Measurements from ENCODE around the gene ZNF579.

The ZNF579 gene

DNA sequence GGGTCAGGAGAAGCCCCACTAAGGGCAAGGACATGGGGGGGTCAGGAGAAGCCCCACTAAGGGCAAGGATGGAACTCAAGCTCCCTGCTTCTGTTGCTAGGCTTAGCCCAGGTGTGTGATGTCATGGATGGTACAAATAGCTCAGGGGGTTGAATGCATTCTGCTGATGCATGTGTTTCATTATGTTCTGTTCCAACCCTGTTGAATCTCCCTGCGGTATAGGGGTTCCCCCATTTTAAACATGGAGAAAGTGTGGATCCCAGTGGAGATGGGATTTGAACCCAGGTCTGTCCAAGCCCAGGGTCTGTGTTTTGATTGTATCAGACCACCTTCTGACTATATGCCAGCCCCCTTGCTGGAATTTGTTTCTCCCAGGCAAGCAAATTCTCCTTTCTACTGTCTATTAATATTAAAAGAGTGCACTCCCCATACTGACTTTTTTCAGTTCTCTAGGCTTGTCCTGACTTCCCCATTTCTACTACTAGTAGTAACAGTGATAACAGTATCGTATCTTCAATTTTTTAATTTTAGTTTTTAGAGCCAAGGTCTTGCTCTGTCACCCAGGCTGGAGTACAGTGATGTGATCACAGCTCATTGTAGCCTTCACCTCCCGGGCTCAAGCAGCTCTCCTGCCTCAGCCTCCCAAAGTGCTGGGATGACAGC, 31.5 kb upstream of the ZNF579 start:
- no peak for DNase-seq

- peak in 1 of 56 donors; percentile 16 for DNase-seq
Observed at GRCh38 chr19:55611300-55611982, 30.8 kb upstream of the ZNF579 start.

DNA sequence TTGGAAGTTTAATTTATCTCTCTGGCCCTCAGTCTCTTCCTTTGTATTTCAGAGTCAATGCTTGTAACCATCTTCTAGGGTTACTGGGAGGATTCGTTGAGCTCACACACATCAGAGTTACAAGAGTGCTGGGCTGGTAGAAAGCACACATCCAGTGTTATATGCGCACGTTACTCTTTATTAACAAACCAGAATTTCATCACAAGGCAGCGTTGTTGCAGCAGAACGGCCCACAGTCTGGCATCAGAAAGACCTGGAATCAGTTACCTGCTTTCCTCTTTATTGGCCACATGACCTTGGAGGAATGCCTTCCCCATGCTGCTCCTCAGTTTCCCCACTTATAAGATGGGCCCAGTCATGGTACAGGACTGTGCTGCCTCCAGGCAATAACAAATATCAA, 28.7 kb upstream of the ZNF579 start:
- DNase-seq = no peak

- DNase-seq = no peak
Observed at GRCh38 chr19:55606817-55607216, 26.2 kb upstream of the ZNF579 start.

DNA sequence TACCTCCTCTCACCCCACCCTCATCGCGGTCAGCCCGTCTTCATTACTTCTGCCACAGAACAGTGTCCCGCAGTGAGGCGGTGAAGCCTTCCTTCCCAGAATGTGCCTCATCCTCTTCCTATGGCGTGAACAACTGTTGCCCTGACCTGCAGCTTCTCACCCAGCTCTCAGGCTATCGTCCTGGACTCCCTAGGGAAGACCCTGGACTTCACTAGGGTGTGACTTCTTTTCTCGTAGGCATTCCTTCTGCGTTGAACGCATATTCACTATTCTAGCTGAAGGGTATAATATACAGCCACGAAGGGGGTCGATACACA, 25.8 kb upstream of the ZNF579 start:
- no peak for DNase-seq

DNA sequence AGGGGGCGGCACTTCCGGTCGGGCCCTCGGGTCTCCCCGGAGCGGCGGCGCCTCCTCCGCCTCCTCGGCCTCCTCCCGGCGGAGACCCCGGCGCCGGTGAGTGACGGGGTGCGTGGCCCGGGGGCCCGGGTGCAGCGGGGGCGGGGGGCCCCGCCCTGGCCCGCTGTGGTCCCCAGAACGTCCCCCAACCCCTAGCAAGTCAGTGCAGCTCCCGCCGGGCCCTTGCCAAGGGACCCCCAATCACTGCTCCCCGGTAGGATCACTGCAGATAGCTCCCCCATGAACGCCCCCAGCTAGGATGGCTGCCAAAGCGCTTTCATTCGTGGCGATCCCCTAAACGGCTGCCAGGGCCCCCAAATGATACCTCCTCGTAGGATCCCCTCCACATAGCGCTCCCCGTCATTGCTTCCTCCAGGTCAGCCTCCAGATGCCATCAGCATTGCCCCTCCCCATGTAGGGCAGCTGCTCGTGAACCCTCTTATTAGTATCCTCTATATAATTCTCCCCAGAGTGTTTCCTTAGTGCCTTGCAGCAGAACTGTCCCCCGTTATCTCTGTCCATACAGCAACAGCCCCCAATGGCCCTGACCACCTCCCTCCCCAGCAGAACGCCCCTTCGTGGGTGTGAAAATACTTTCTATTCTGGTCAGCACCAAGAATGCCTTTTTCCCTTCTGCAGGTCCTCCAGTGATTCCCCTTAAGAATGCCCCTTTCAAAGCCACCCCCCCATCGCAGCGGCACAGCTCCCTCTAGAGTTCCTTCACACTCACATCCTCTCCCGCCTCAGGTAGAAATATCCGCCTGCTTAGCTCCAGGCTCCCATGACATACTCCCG, 25.2 kb upstream of the ZNF579 start, which contains the start of gene ZNF865:
Gene ZNF865, plus strand, starts transcription at position 11 of the 834 bp plus-strand sequence. CDS start 7,972 bp downstream, outside the sequence.
- peak in 48 of 56 donors; percentile 19 to 83 (median 52) for DNase-seq

DNA sequence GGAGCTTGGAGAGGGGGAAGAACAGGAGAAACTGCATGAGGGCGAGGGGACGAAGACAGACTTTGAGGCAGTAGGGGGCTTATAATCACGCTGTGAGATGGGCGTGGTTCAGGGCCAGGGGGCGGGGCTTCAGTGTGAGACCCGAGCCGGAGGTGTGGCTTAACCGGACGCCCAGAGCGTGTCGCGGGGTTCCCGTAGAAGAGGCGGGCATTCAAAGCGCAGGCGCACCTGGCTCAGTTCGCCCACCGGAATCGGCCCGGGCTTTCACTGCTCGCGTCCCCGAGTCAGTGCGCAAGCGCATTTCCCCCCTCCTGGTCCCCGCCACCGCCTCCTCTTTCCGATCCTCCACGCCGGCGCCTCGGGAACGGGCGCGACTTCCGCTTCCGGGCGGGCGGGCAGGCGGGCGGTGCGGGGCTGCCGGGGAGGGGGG, 24.6 kb upstream of the ZNF579 start:
- DNase-seq = peak in 55 of 56 donors; percentile 64 to 98 (median 92)

DNA sequence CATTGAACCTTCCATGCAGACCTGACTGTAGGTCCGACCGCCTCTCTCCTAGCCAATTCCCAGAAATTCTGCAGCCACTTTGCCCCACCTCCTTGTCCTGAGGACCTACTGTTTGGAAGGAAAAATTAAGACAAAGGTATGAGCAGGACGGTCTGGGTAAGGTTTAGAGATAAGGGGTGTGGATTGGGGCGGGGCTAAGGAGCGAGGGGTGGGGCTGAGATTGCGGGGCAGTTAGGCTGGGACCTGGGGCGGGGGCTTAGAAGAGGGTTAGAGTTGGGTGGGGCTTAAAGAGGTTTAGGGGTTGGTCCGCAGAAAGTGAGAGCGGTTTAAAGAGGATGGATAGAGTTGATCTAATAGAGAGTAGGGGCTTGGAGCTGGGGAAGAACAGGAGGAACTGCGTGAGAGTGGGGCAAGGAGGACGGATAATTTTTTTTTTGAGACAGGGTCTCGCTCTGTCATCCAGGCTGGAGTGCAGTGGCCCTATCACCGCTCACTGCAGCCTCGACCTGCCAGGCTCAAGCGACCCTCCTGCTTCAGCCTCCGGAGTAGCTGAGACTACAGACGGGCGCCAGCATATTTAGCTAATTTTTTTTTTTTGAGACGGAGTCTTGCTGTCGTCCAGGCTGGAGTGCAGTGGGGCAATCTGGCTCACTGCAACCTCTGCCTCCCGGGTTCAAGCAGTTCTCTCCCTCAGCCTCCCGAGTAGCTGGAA, 23.1 kb upstream of the ZNF579 start:
- no peak for DNase-seq

GRCh38 chr19:55603115-55603514, 22.5 kb upstream of the ZNF579 start:
- DNase-seq = no peak

DNA sequence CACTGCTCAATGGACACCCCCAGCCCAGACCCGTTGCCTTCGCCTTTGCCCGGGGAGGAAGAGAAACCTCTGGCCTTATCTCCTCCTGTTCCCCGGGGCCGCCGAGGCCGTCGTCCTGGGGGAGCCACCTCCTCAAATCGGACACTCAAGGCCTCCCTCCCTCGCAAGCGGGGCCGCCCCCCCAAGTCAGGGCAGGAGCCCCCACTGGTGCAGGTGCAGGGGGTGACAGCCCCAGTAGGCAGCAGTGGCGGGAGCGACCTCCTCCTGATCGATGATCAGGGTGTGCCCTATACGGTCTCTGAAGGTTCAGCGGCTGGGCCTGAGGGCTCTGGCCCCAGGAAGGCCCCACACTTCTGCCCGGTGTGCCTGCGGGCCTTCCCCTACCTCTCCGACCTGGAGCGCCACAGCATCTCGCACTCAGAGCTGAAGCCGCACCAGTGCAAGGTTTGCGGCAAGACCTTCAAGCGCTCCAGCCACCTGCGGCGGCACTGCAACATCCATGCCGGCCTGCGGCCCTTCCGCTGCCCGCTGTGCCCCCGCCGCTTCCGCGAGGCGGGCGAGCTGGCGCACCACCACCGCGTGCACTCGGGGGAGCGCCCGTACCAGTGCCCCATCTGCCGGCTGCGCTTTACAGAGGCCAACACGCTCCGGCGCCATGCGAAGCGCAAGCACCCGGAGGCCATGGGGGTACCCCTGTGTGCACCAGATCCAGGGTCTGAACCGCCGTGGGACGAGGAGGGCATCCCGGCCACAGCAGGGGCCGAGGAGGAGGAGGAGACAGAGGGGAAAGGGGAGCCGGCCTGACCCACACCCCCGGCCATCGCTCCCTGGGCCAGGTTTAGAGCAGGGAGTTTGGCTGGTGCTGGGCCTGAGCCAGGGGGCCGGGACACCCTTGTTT, 21.7 kb upstream of the ZNF579 start:
- no peak for DNase-seq

- DNase-seq = no peak
Observed at GRCh38 chr19:55601084-55601483, 20.4 kb upstream of the ZNF579 start.

DNA sequence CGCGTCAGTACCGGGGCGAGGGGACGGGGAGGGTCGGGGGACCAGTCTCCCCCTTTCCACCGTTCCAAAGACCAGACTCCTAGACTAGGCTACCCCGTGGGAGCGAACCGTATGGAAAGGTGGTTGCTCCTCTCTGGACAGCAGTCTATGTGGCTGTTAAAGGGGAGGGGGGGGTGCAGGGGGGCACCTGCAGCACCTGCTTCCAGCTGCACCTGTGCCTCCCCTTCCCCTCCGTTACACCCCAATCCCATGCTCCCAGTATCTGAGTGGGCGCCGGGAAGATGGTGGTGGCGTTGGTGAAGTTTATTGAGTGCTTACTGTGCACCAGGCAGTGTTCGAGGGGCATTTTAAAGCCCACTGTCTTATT, 20.0 kb upstream of the ZNF579 start:
- DNase-seq = peak in 1 of 56 donors; percentile 37

- DNase-seq = peak in 55 of 56 donors; percentile 77 to 99 (median 94)
Observed at GRCh38 chr19:55599842-55600661, 19.4 kb upstream of the ZNF579 start, which contains the start of gene ZNF524. Gene ZNF524 (plus strand): TSS chr19:55600288. CDS start chr19:55602113, 1,825 bp downstream.

DNA sequence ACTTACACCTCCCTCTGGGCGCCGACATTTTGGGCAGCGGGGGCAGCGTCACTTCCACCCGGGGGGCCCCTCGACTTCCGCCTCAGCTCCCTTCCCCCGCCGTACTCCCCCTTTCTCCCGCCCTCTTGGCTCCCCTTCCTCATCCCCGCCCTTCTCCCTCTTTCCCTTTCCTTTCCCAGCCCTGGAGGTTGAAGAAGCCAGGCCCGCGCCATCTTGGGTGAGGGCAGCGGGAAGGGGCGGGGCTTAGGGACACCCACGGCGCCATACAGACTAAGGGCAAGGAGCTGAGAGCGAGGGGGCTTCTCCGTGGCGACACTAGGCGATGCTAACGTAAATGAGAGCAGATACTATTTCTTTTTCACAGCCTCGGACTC, 18.8 kb upstream of the ZNF579 start, which contains the start of gene FIZ1:
Gene FIZ1, minus strand, starts transcription at position 50 of the 374 bp plus-strand sequence. CDS start 1,652 bp downstream, outside the sequence.
- DNase-seq = peak; percentile 75 to 99 (median 97)

DNA sequence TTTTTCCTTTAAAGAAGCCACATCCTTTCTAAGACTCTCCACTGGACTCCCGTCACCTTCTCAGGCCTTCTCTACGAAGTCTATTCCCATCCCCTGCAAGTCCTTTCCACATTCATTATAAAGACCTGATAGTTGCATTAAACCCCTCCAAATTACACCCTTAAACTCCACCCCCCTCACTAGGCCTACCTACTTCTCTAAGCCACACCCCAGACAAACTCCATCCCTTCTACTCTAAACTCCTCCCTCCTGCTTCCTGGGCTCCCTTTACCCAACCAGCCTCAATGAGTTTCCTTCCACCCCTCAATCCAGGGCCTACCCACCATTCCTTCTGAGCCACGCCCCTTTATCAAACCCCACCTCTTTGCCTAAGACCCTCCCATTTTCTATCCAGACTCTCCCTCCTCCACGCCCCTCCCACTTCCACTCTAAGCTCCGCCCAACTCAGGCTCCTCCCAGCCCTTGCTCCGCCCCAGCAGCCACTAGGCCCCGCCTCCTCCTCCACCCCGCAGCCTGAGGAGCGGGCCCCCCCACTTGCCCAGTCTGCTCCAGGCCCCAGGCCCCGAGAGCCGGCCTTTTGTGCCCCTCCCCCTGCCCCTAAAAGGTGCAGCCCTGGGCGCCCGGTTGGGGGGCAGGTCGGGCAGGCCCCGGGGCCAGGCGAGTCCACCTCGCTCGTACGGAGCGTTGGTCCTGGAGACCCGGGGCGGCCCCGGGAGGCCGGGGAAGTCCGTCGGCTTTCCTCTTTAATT, 18.2 kb upstream of the ZNF579 start:
- peak in 55 of 56 donors; percentile 38 to 96 (median 91) for DNase-seq

DNA sequence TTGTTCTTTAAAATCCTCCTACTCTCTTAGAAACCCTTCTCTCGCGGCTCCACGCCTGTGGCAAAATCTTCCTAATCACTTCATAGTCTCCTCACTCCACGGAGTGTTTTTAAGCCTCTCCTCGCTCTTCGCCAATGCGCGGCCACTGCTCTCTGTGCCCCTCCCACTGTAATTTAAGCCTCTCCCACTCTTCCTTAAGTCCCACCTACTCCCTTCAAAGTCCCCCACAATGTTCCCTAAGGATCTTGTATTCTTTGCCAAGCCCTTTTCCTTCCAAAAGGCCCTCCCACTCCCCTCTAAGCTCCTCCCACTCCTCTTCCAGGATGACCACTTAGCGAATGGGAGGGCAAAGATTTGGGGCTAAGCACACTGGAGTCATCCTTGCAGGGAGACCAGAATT, 17.4 kb upstream of the ZNF579 start:
- DNase-seq = no peak

- DNase-seq = no peak
Observed at GRCh38 chr19:55597501-55597921, 16.9 kb upstream of the ZNF579 start.

DNA sequence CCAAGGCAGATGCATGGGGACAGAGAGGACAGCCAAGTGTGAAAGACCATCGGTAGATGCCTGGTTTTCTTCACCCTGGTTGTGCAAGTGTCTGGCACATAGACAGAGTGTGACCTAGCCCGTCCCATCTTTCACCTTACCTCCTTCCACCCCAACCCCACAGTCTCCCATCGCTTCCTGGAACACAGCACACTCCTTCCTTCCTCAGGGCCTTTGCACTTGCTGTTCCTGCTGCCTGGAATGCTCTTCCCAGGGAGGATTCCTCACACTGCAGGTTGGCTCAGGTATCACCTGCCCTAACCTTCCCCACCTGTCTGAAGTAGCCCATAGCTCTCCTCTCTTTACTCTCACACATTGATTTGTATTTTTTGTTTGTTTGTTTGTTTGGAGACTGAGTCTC, 15.7 kb upstream of the ZNF579 start:
- DNase-seq = no peak

Data from nucleus accumbens (tissue), 56 donors.